ENCODE results near the gene CEP43.

CEP43 gene

DNA sequence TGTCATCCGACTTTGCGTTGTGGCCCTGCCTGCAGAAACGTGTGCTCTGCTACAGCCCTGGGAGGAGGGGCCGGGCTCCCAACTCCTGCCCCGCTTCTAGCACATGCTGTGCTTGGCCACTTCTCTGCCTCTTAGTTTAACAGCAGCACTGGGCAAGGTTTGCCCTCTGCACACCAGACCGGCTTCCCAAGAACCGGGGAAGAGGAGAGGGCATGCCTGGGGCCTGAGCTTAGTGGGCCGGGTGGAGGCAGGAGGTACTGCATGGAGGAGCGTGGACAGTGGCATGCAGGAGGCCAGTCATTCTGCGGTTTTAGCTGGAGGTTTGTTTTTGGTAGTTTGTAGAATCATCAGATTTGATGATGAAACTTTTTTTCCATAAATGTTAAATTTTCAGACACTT, 45.5 kb downstream of the CEP43 start:
- in situ Hi-C loops (cut with HindIII; ENCODE audit: low pct_unique_long_range_greater_than_20kb, low sequenced_read_pairs) = no loop called here

DNA sequence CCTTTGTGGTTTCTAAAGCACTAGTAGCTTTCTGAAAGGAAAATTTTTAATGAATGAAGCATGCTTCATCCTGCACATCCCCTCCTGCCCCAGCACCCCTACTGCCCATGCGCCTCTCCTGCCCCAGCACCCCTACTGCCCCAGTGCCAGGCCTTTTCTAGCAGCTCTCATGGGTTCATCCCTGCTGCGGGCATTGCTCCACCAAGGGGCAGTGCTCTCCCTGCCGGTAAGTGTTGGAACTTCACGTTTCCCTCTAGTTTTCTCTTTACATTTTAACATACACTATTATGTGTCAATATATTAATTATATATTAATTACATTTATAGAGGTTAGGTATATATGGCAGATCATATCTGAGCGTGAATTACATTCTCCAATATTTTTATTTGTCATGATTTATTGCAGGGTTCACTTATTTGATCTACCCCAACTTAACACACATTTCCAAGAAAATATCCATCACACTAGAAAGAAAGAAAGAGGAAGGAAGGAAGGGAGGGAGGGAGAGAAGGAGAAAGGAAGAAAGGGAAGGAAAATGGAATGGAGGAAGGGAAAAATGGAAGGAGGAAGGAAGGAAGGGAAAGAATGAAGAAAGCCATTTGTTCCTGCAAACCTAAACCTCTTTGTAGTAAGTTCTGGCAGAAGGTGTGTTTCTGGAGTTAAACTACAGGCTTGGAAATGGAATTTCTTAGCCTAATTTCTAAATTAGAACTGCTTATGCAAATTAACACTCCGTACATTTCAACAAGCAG, 46.8 kb downstream of the CEP43 start:
- in situ Hi-C loops (cut with HindIII; ENCODE audit: low pct_unique_long_range_greater_than_20kb, low sequenced_read_pairs) = no loop called here
- no peak for TF ChIP-seq JUND (IDR thresholded peaks at IDR 0.05; ENCODE audit: low read depth)
- DNase-seq (ENCODE audit: low read depth in 1 of 2, low spot score in 1 of 2) = peak in 1 of 2 experiments; percentile 35

More for the DNA sequence above, 45.5 kb downstream of the CEP43 start:
- no peak for DNase-seq (ENCODE audit: low read depth in 1 of 2, low spot score in 1 of 2)
- TF ChIP-seq JUND (IDR thresholded peaks at IDR 0.05; ENCODE audit: low read depth) = no peak

DNA sequence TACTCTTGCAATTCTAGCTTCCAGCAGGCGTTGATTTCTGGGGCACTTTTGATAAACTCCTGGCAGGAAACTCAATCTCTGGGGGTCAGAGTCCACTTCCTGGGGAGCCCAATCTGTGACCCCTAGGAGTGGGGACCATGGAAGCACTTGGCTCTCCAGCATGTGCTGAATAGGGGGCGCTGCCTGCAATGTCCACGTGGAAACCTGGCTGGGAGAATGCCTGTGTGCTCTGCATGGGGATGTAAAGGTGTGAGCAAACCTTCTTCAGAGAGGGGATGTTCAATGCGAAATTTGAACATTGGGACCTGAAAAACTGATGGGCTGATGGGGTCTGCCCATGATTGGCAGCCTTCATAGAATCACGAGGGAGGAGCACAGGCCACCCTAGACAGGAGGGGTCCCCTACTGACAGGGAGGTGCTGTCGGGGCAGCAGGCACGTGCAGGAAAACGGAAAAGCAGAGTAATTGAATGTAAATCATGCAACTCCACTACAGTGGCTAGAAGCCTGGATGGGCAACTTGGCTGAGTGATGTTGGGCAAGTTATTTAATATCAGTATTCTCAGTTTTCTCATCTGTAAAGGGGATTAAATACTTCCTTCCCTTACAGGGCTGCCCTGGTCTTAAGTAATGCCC, 47.8 kb downstream of the CEP43 start:
- no peak for TF ChIP-seq JUND (IDR thresholded peaks at IDR 0.05; ENCODE audit: low read depth)
- in situ Hi-C loops (cut with HindIII; ENCODE audit: low pct_unique_long_range_greater_than_20kb, low sequenced_read_pairs) = no loop called here
- no peak for DNase-seq (ENCODE audit: low read depth in 1 of 2, low spot score in 1 of 2)

DNA sequence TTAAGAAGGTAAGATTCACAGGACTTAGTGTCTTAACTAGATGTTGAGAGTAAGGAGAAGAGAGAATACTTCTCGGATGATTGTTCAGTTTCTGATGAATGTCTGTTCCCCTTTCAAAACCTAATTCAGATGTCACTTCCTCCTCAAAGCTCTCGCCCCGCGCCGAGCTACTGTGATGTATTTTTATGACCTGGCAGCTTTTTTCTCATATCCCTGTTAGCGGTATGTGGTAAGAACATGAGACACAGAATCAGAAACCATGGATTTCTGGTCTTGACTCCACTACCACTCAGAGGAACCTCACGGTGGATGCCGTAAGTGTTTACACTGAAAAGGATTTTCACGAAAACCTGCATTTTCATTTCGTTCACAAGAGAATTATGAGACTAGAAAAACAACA, 48.4 kb downstream of the CEP43 start:
- in situ Hi-C loops (cut with HindIII; ENCODE audit: low pct_unique_long_range_greater_than_20kb, low sequenced_read_pairs) = no loop called here
- DNase-seq (ENCODE audit: low read depth in 1 of 2, low spot score in 1 of 2) = no peak
- TF ChIP-seq JUND (IDR thresholded peaks at IDR 0.05; ENCODE audit: low read depth) = no peak
